ENCODE results near the gene GALNT5. TPM values are rescaled to one million over a fixed set of nuclear protein-coding genes. Genes with fewer than 3 reads are reported as not detected.

GALNT5 gene
- total and polyA plus RNA-seq, 3 experiments from 2014 or later, result not detected

DNA sequence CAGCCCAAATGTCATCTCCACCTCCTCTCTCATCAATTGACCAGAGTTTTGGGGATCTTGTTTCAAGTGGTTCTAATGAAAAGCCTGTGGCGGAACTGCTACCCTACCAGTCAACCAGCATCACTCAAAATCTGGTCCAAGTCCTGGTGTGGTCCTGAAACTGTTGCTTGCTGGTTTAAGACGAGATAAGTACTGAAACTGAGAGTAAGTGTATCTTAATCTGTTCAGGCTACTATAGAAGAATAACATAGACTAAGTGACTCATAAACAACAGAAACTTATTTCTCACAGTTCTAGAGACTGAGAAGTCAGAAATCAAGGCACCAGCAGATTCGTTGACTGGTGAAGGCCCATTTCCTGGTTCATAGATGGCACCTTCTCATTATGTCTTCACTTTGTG, 879 bp upstream of the GALNT5 start:
- no peaks in the 10 kb centered on the region for H3K9me3 ChIP-seq (ENCODE audit: low read length)
- peak overlapping the region; percentile 86 for H3K27ac ChIP-seq (ENCODE audit: low read depth, low read length)
- H3K4me3 ChIP-seq (ENCODE audit: low read length), result no peak overlapping the region
- Mint-ChIP-seq H3K4me1 (peaks cover 5 to 10% (median 9%) of the 10 kb centered on the region in 3 donors), H3K36me3 (no peaks in the 10 kb centered on the region), H3K9me3 (no peaks in the 10 kb centered on the region), H3K27me3 (peaks cover 4% of the 10 kb centered on the region in 2 donors), H3K4me3 (no peak overlapping the region), H3K27ac (no peak overlapping the region)
- CTCF ChIA-PET, result interaction anchor here (0.6 kb wide), 1 partner anchor 1655 kb away, joined by 3 read pairs; no protein-coding TSS in a partner anchor
- DNase-seq, result no peak
- no peaks in the 10 kb centered on the region for H3K36me3 ChIP-seq (ENCODE audit: insufficient read depth, low read length)
- no peaks in the 10 kb centered on the region for H3K27me3 ChIP-seq (ENCODE audit: insufficient read depth, low read length, poor library complexity, severe bottlenecking)
- no peaks in the 10 kb centered on the region for H3K4me1 ChIP-seq (ENCODE audit: insufficient read depth, low read length)
- POLR2A ChIA-PET, result no interaction called here

DNA sequence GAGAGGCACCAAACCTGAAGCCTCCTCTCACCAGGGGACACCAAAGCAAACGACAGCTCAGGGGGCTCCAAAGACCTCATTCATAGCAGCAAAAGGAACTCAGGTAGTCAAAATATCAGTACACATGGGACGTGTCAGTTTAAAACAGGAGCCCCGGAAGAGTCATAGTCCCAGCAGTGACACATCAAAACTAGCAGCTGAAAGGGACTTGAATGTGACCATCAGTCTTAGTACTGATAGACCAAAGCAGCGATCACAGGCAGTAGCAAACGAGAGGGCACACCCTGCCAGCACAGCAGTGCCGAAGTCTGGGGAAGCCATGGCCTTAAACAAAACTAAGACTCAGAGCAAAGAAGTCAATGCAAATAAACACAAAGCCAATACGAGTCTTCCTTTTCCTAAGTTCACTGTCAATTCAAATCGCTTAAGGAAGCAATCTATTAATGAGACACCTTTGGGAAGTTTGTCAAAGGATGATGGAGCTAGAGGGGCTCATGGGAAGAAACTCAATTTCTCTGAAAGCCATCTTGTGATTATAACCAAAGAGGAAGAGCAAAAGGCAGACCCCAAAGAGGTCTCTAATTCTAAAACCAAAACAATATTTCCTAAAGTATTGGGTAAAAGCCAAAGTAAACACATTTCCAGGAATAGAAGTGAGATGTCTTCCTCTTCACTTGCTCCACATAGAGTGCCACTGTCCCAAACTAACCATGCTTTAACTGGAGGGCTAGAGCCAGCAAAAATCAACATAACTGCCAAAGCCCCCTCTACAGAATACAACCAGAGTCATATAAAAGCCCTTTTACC, 1.2 kb downstream of the GALNT5 start:
- no peaks in the 10 kb centered on the region for H3K9me3 Mint-ChIP-seq
- H3K4me3 Mint-ChIP-seq, result no peak overlapping the region
- H3K4me1 Mint-ChIP-seq, result peaks cover 5 to 10% (median 9%) of the 10 kb centered on the region in 3 donors
- no peaks in the 10 kb centered on the region for H3K4me1 ChIP-seq (ENCODE audit: insufficient read depth, low read length)
- no peaks in the 10 kb centered on the region for H3K36me3 ChIP-seq (ENCODE audit: insufficient read depth, low read length)
- no peaks in the 10 kb centered on the region for H3K27me3 ChIP-seq (ENCODE audit: insufficient read depth, low read length, poor library complexity, severe bottlenecking)
- H3K4me3 ChIP-seq (ENCODE audit: low read length), result no peak overlapping the region
- ChIA-PET CTCF (no interaction called here), POLR2A (no interaction called here)
- H3K36me3 Mint-ChIP-seq, result no peaks in the 10 kb centered on the region
- peaks cover 2 to 4% of the 10 kb centered on the region in 2 donors for H3K27me3 Mint-ChIP-seq
- no peaks in the 10 kb centered on the region for H3K9me3 ChIP-seq (ENCODE audit: low read length)
- no peak for DNase-seq
- peak overlapping the region; percentile 86 for H3K27ac ChIP-seq (ENCODE audit: low read depth, low read length)
- H3K27ac Mint-ChIP-seq, result no peak overlapping the region

DNA sequence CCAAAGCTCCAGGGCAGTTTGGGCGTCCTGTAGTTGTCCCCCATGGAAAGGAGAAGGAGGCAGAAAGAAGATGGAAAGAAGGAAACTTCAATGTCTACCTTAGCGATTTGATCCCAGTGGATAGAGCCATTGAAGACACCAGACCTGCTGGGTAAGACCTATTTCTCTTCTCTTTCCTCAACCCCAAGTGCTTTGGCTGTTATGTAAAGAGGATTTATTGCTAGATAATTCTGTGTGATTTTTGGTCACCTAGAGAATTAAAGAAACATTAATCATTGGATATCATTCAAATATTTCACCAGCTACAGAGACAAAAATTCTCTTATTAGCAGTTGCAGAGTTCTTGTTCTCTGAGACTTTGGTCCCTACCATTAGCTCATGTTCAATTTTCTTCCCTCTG, 1.9 kb downstream of the GALNT5 start:
- Mint-ChIP-seq H3K4me1 (peaks cover 5 to 10% (median 9%) of the 10 kb centered on the region in 3 donors), H3K4me3 (no peak overlapping the region), H3K27ac (no peak overlapping the region), H3K9me3 (no peaks in the 10 kb centered on the region), H3K36me3 (no peaks in the 10 kb centered on the region), H3K27me3 (no peaks in the 10 kb centered on the region)
- no peak for DNase-seq
- Histone ChIP-seq H3K36me3 (ENCODE audit: insufficient read depth, low read length) (no peaks in the 10 kb centered on the region), H3K4me1 (ENCODE audit: insufficient read depth, low read length) (no peaks in the 10 kb centered on the region), H3K27ac (ENCODE audit: low read depth, low read length) (peak overlapping the region; percentile 86), H3K9me3 (ENCODE audit: low read length) (no peaks in the 10 kb centered on the region), H3K4me3 (ENCODE audit: low read length) (no peak overlapping the region), H3K27me3 (ENCODE audit: insufficient read depth, low read length, poor library complexity, severe bottlenecking) (no peaks in the 10 kb centered on the region)
- CTCF ChIA-PET, result no interaction called here
- POLR2A ChIA-PET, result no interaction called here

DNA sequence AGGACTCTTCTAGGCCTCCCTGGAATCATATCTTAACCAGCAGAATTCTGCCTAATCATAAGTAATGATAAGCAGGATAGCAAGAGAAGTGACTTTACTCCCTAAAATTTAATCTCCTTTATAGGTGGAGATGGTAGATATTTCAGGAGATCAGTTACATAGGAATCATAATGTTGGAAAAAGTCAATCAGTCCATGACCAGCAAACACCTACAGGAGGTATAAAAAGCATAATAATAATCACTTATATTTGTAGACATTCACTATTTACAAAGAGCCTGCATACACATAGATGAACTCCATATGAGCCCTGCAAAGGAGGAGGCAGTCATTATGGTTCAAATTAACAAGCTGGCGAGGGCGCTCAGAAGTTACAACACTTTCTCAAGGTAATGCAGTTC, 2.5 kb downstream of the GALNT5 start:
- ChIA-PET CTCF (no interaction called here), POLR2A (no interaction called here)
- H3K4me3 Mint-ChIP-seq, result no peak overlapping the region
- no peaks in the 10 kb centered on the region for H3K27me3 Mint-ChIP-seq
- no peak for DNase-seq
- Histone ChIP-seq H3K4me1 (ENCODE audit: insufficient read depth, low read length) (no peaks in the 10 kb centered on the region), H3K36me3 (ENCODE audit: insufficient read depth, low read length) (no peaks in the 10 kb centered on the region), H3K4me3 (ENCODE audit: low read length) (no peak overlapping the region), H3K27ac (ENCODE audit: low read depth, low read length) (peak overlapping the region; percentile 86), H3K9me3 (ENCODE audit: low read length) (no peaks in the 10 kb centered on the region), H3K27me3 (ENCODE audit: insufficient read depth, low read length, poor library complexity, severe bottlenecking) (no peaks in the 10 kb centered on the region)
- H3K9me3 Mint-ChIP-seq, result no peaks in the 10 kb centered on the region
- no peak overlapping the region for H3K27ac Mint-ChIP-seq
- H3K4me1 Mint-ChIP-seq, result peaks cover 5 to 10% (median 9%) of the 10 kb centered on the region in 3 donors
- H3K36me3 Mint-ChIP-seq, result no peaks in the 10 kb centered on the region

DNA sequence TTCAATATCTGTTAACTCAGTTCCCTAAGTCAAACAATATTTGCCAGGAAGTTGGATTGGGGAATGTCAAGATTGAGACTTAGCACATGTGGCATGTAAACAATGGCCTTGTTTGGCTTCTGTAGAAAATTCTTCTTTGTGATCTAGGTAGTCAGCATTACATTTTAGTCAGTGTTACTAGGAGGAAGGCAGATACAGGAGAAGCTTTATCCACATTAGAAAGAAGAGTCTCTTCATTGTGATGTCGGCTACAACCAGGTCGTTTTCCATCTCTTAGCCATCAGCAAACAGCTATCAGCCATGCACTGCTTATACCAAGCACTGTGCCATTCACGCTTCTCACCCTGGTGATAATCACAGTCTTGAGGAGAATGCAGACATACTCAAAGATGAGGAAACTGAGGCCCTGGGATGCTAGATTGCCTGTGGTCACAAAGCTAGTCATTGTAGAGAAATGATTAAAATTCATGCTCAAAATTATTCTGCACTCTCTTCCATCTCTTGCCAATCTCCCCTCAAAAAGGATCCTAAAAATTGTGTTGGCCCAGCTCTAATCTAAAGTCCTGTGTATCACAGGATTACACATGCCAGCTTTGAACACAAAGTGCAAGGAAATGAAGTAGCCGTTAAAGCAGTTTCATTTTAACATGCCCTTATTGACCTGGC, 3.2 kb downstream of the GALNT5 start:
- Histone ChIP-seq H3K4me1 (ENCODE audit: insufficient read depth, low read length) (no peaks in the 10 kb centered on the region), H3K36me3 (ENCODE audit: insufficient read depth, low read length) (no peaks in the 10 kb centered on the region), H3K9me3 (ENCODE audit: low read length) (no peaks in the 10 kb centered on the region), H3K27ac (ENCODE audit: low read depth, low read length) (peak overlapping the region; percentile 86), H3K4me3 (ENCODE audit: low read length) (peak overlapping the region; percentile 24), H3K27me3 (ENCODE audit: insufficient read depth, low read length, poor library complexity, severe bottlenecking) (no peaks in the 10 kb centered on the region)
- Mint-ChIP-seq H3K27me3 (no peaks in the 10 kb centered on the region), H3K27ac (no peak overlapping the region), H3K9me3 (no peaks in the 10 kb centered on the region), H3K36me3 (no peaks in the 10 kb centered on the region), H3K4me1 (peaks cover 5 to 10% (median 9%) of the 10 kb centered on the region in 3 donors), H3K4me3 (peak overlapping the region in 3 of 7 donors; percentile 3 to 34 (median 27))
- CTCF ChIA-PET, result no interaction called here
- DNase-seq, result no peak
- POLR2A ChIA-PET, result no interaction called here

DNA sequence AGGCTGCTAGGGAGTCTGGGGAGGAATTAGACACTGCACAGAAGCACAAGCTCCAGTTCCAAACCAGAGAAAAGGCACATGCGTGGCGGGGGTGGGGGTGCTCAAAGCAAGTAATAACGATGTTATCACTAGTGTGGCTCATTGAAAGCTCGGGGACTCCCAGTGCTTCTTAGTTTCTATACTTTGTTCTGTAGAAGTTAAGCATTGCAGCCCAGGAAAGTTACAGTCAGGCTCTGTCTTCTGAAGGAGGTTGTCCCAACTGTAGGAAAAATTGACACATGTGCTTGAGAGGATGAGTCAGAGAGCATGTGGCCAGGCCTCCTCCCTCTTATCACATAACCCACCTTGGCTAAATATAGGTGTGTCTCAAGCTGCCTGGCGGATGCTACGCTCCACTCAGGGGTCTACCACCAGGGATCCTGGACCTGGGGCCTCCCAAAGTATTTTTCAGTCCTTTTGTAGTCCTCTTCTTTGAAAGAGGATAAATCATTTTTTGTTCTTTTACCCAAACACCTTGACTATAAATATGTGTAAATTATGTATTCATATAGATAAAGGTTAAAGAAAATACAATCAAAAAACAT, 3.8 kb downstream of the GALNT5 start:
- Mint-ChIP-seq H3K27ac (no peak overlapping the region), H3K36me3 (no peaks in the 10 kb centered on the region), H3K27me3 (no peaks in the 10 kb centered on the region), H3K4me1 (peaks cover 5 to 10% (median 9%) of the 10 kb centered on the region in 3 donors), H3K9me3 (no peaks in the 10 kb centered on the region), H3K4me3 (peak overlapping the region in 3 of 7 donors; percentile 3 to 34 (median 27))
- Histone ChIP-seq H3K27ac (ENCODE audit: low read depth, low read length) (peak overlapping the region; percentile 86), H3K9me3 (ENCODE audit: low read length) (no peaks in the 10 kb centered on the region), H3K36me3 (ENCODE audit: insufficient read depth, low read length) (no peaks in the 10 kb centered on the region), H3K27me3 (ENCODE audit: insufficient read depth, low read length, poor library complexity, severe bottlenecking) (no peaks in the 10 kb centered on the region), H3K4me3 (ENCODE audit: low read length) (peak overlapping the region; percentile 24), H3K4me1 (ENCODE audit: insufficient read depth, low read length) (no peaks in the 10 kb centered on the region)
- CTCF ChIA-PET, result no interaction called here
- DNase-seq, result peak in 1 of 5 donors; percentile 45
- POLR2A ChIA-PET, result no interaction called here

DNA sequence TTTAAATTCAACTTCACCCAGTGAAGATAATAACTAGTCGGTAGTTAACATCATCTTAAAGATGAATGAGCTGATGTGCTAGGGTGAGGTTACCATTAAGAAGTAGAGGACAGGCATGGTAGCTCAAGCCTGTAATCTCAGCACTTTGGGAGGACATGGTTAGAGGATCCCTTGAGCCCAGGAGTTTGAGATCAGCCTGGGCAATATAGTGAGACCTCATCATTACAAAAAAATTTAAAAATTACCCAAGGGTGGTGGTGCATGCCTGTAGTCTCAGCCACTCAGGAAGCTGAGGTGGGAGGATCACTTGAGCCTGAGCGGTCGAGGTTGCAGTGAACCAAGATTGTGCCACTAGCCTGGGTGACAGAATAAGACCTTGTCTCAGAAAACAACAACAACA, 4.7 kb downstream of the GALNT5 start:
- H3K4me1 ChIP-seq (ENCODE audit: insufficient read depth, low read length), result no peaks in the 10 kb centered on the region
- no peaks in the 10 kb centered on the region for H3K9me3 ChIP-seq (ENCODE audit: low read length)
- H3K27ac ChIP-seq (ENCODE audit: low read depth, low read length), result peak overlapping the region; percentile 26
- no peak overlapping the region for H3K4me3 ChIP-seq (ENCODE audit: low read length)
- ChIA-PET POLR2A (no interaction called here), CTCF (no interaction called here)
- no peaks in the 10 kb centered on the region for H3K27me3 ChIP-seq (ENCODE audit: insufficient read depth, low read length, poor library complexity, severe bottlenecking)
- Mint-ChIP-seq H3K4me1 (peaks cover 5 to 10% (median 9%) of the 10 kb centered on the region in 3 donors), H3K27ac (no peak overlapping the region), H3K4me3 (no peak overlapping the region), H3K9me3 (no peaks in the 10 kb centered on the region), H3K36me3 (no peaks in the 10 kb centered on the region), H3K27me3 (no peaks in the 10 kb centered on the region)
- no peaks in the 10 kb centered on the region for H3K36me3 ChIP-seq (ENCODE audit: insufficient read depth, low read length)
- DNase-seq, result no peak

DNA sequence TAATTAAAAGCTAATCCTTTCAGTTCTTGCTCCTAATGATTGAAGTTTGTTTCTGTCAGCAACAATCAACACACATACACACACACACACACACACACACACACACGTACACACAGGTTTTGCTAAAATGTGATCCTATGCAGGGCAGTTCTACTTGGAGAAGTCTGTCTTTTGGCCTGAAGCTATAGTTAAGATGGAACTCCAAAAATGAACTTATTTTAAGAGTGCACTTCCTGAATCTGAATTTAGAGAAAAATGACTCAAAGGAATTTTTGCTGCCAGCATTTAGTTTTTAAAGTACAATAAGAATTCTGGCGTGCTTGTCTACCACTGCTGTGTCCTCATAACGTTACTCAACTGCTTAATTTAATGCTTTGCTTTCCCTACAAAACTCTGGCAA, 6.6 kb downstream of the GALNT5 start:
- Histone ChIP-seq H3K4me1 (ENCODE audit: insufficient read depth, low read length) (no peaks in the 10 kb centered on the region), H3K27ac (ENCODE audit: low read depth, low read length) (peak overlapping the region; percentile 35), H3K4me3 (ENCODE audit: low read length) (no peak overlapping the region), H3K36me3 (ENCODE audit: insufficient read depth, low read length) (no peaks in the 10 kb centered on the region), H3K27me3 (ENCODE audit: insufficient read depth, low read length, poor library complexity, severe bottlenecking) (no peaks in the 10 kb centered on the region), H3K9me3 (ENCODE audit: low read length) (no peaks in the 10 kb centered on the region)
- Mint-ChIP-seq H3K36me3 (no peaks in the 10 kb centered on the region), H3K27ac (no peak overlapping the region), H3K27me3 (no peaks in the 10 kb centered on the region), H3K4me1 (peaks cover 5 to 10% (median 9%) of the 10 kb centered on the region in 3 donors), H3K4me3 (no peak overlapping the region), H3K9me3 (no peaks in the 10 kb centered on the region)
- ChIA-PET POLR2A (no interaction called here), CTCF (no interaction called here)
- DNase-seq, result no peak

All from CD8-positive, alpha-beta memory T cell (primary cell).